Epithelial cell of proximal tubule (primary cell): ENCODE data around the gene FHOD3. TPM values are rescaled to one million over a fixed set of nuclear protein-coding genes. Genes with fewer than 3 reads are reported as not detected.

ENCODE experiments used
- DNase-seq: peaks from one replicate; pipeline ENCODE4 v3.0.0-alpha.2; 2011; ENCODE audit warnings: low read depth
- H3K4me3 ChIP-seq: 2 replicates; pipeline ENCODE4 v1.5.1; 2011; ENCODE audit warnings: low read depth, mild to moderate bottlenecking, low read length
- total RNA-seq: library from RNA; depleted of rRNA; stranded (reverse); fragments of >200 nt; gene quantifications from 2 replicates; pipeline ENCODE4 v1.2.3, GENCODE V29; 2015
- TF ChIP-seq, protein P1 (sequence below): conservative IDR thresholded peaks from 2 replicates; pipeline ENCODE4 v1.5.1; 2012; ENCODE audit warnings: low read depth, mild to moderate bottlenecking, low read length

Gene FHOD3
- total RNA-seq = 27.3 and 28.4 TPM in 2 replicates

DNA sequence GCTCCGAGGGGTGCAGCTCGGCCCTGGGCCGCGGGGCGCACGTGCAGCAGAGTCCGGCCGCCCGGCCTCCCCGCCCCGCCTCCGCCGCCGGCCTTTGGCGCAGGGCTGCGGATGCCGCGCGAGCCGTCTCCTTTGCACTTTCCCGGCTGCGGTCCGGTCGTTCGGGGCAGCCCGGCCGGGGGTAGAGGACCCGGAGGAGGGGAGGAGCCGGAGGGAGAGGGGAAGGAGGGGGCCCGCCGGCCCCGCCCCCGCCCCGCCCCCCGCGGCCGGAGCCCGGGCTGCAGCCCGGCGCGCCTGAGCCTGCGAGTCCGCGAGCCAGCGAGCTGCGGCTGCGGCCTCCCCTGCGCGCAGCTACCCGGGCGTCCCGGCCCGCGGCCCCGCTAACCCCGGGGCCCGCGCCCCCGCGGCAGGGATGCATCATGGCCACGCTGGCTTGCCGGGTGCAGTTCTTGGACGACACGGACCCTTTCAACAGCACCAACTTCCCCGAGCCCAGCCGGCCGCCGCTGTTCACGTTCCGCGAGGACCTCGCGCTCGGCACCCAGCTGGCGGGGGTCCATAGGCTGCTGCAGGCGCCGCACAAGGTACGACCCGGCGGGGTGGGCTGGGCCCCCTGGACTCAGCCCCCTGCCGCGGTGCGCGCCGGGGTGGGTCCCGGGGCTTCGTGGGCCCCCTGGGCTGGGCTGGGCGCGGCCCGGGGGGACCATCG lies at the start of gene FHOD3:
FHOD3 (plus strand) TSS at position 297 of the 709 bp plus-strand sequence; CDS start at position 420, 123 bp downstream.
- H3K4me3 ChIP-seq = peak within 1 kb of the TSS; percentile 79
- DNase-seq = no peak
- TF ChIP-seq, protein P1, sequence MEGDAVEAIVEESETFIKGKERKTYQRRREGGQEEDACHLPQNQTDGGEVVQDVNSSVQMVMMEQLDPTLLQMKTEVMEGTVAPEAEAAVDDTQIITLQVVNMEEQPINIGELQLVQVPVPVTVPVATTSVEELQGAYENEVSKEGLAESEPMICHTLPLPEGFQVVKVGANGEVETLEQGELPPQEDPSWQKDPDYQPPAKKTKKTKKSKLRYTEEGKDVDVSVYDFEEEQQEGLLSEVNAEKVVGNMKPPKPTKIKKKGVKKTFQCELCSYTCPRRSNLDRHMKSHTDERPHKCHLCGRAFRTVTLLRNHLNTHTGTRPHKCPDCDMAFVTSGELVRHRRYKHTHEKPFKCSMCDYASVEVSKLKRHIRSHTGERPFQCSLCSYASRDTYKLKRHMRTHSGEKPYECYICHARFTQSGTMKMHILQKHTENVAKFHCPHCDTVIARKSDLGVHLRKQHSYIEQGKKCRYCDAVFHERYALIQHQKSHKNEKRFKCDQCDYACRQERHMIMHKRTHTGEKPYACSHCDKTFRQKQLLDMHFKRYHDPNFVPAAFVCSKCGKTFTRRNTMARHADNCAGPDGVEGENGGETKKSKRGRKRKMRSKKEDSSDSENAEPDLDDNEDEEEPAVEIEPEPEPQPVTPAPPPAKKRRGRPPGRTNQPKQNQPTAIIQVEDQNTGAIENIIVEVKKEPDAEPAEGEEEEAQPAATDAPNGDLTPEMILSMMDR = no peak

DNA sequence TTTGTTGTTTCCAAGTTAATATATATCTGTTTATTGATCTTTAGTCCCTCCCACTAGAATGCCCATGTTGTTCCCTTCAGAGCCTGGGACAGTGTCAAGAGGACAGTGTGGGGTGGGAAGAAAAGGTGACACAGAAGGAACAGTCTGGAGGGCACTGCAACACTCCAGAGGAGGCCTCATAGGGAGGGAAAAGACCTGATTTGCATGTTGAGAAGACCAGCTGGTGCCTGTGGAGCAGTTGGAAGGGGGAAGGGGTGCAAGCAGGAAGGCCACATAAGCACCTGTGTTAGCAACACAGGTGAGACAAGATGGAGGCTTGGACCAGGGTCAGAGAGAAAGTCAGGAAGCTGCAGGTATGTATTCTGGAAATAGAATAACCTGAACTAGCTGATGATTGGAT lies 48.1 kb upstream of the FHOD3 start:
- TF ChIP-seq, protein P1 = no peak
- no peak overlapping the region for H3K4me3 ChIP-seq
- DNase-seq = no peak

DNA sequence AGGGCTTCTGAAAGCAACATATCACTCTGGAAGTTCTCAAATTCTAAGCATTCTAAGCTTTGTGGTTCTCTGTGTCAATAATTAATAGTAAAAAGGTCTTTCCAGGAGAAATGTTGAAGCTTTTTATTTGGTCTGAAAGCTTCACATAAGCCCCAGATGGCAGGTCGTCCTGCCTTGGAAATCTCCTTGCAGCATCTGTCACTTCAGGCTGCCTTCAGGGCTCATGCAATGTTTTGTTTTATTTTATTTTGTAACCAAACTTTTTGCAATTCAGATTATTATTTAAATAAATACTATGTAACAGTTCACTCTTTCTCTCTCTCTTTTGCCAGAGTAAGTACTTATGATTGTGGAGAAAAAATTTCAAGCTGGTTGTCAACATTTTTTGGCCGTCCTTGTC lies 46.7 kb upstream of the FHOD3 start:
- TF ChIP-seq, protein P1 = no peak
- H3K4me3 ChIP-seq = no peak overlapping the region
- DNase-seq = no peak

DNA sequence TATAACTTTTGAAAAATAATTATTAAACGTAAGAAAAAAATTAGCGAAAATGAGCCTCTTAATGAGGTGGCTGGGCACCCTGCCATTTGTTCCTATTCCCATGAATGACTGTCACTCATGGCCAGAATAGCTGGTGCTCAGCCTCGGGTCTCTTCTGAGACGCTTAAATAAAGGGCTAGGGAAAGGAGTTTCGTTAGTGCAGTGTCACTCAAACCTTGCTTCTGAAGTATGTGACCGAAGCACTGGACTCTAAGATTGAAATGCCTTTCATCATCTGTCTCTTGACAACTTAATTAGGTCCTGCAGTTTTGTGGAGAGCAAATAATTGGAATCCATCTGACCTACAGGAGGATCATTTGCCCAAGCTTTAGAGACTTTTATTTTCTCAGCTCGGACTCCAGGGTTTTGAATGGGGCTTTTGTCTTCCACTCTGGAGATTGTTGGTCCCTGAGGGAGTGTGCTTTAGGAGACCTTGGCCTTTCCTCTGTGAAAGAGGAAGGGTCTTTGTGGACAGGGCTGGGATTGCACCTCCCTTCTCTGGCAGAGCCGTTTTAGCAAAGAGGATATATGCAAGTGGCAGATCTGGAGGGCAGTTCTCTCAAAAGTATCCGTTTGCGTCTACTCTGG lies 42.3 kb upstream of the FHOD3 start:
- TF ChIP-seq, protein P1 = no peak
- H3K4me3 ChIP-seq = no peak overlapping the region
- DNase-seq = no peak

DNA sequence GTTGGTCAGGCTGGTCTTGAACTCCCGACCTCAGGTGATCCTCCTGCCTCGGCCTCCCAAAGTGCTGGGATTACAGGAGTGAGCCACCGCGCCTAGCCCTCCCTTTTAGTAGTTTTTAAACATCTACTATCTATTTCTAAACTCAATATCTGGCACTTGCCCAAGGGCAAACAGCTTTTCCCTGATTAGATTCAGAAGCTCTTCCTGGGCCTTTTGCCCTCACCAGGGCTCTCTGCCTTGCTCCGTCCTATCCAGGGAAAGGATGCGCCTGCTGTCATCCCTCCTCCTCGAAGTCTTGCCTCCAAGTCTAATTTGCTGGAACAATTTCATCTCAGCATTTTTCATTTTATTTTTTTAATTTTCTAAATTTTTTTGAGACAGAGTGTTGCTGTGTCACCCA lies 41.4 kb upstream of the FHOD3 start:
- no peak overlapping the region for H3K4me3 ChIP-seq
- no peak for DNase-seq
- TF ChIP-seq, protein P1 = no peak

DNA sequence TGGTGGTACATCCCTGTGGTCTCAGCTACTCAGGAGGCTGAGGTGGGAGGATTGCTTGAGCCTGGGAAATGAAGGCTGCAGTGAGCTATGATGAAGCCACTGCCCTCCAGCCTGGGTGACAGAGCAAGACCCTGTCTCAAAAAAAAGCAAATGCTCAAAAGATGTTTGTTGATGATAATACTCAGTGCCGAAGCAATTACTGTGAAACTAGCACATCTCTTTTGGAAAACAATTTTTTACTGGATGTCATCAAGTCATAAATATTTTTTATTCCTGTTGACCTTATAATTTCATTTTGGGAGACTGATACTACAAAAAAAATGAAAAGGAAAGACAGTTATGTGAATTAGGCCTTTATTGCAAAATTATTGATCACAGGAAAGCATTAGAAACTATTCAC lies 34.5 kb upstream of the FHOD3 start:
- TF ChIP-seq, protein P1 = no peak
- no peak overlapping the region for H3K4me3 ChIP-seq
- DNase-seq = no peak

DNA sequence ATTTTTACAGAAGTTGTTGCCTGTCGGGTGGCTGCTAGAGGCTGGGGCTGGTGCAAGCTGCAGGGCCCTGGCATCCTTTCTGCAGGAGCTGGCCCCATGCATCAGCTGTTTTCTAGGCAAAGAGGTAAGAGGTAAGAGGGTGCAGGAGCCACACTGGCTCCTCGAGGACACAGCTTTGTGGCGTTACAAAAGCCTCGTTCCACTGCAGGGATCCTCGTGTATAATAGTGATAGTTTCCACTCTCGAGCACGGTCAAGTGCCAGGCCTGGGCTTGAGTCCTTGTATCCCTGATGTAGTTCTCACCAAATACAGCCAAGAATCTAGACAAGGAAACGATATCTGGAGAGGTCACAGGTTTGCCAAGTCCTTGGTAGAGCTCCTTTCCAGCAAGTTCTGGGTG lies 33.2 kb upstream of the FHOD3 start:
- TF ChIP-seq, protein P1 = no peak
- DNase-seq = no peak
- no peak overlapping the region for H3K4me3 ChIP-seq
